ENCODE results near the gene TRIM67. TPM values are rescaled to one million over a fixed set of nuclear protein-coding genes. Genes with fewer than 3 reads are reported as not detected.

TRIM67 gene
- total and polyA plus RNA-seq, 2 of the 4 experiments (the other 2 are of a cell fraction) = not detected

- Histone ChIP-seq H3K4ac (ENCODE audit: low read depth, low read length) (no peak overlapping the region), H3K23ac (ENCODE audit: low read depth, low read length) (no peak overlapping the region), H2BK120ac (ENCODE audit: low read depth, low read length) (no peak overlapping the region), H4K20me1 (ENCODE audit: insufficient read depth, low read length) (no peaks in the 10 kb centered on the region), H4K91ac (ENCODE audit: insufficient read depth, low read depth, low read length) (no peak overlapping the region), H2BK20ac (ENCODE audit: low read depth, low read length) (no peak overlapping the region), H3K27ac (ENCODE audit: insufficient read depth, low read length) (no peak overlapping the region), H3K18ac (ENCODE audit: low read depth, low read length) (no peak overlapping the region), H2BK5ac (ENCODE audit: low read depth, low read length, poor library complexity, severe bottlenecking) (no peak overlapping the region), H3K14ac (replicated peaks; ENCODE audit: low read depth, low read length) (no peak overlapping the region), H2BK15ac (ENCODE audit: low read depth, low read length) (no peak overlapping the region), H3K79me1 (ENCODE audit: low read depth in 1 of 2, low read length in 2 of 2) (no peaks in the 10 kb centered on the region), H2AK9ac (replicated peaks; ENCODE audit: low read depth, low read length, poor library complexity) (no peak overlapping the region), H4K5ac (ENCODE audit: low read depth, low read length) (no peak overlapping the region), H3K9me1 (ENCODE audit: insufficient read depth, low read length) (no peaks in the 10 kb centered on the region), H3K4me3 (ENCODE audit: insufficient read depth, low read depth, low read length) (no peak overlapping the region), H3K56ac (ENCODE audit: extremely low read depth, insufficient read depth, low read length) (no peak overlapping the region), H2AK5ac (ENCODE audit: low read depth, low read length) (no peak overlapping the region), H3K36me3 (ENCODE audit: control insufficient read depth, insufficient read depth, low read length) (no peaks in the 10 kb centered on the region), H3K9me3 (ENCODE audit: control insufficient read depth, insufficient read depth, low read length) (no peaks in the 10 kb centered on the region), H2AFZ (replicated peaks; ENCODE audit: low read length, poor library complexity) (no peak overlapping the region), H3K4me2 (ENCODE audit: low read depth, low read length) (no peak overlapping the region), H3K4me1 (ENCODE audit: control insufficient read depth, insufficient read depth, low read length) (no peaks in the 10 kb centered on the region), H3K9ac (ENCODE audit: low read depth, low read length) (no peak overlapping the region), H3K27me3 (ENCODE audit: control insufficient read depth, insufficient read depth, low read length) (peaks cover 41% of the 10 kb centered on the region), H4K8ac (ENCODE audit: low read depth in 2 of 2, low read length in 2 of 2) (no peak overlapping the region)
- ChIA-PET CTCF (no interaction called here), POLR2A (ENCODE audit: unreplicated experiment) (no interaction called here)
- TF ChIP-seq, protein P1, sequence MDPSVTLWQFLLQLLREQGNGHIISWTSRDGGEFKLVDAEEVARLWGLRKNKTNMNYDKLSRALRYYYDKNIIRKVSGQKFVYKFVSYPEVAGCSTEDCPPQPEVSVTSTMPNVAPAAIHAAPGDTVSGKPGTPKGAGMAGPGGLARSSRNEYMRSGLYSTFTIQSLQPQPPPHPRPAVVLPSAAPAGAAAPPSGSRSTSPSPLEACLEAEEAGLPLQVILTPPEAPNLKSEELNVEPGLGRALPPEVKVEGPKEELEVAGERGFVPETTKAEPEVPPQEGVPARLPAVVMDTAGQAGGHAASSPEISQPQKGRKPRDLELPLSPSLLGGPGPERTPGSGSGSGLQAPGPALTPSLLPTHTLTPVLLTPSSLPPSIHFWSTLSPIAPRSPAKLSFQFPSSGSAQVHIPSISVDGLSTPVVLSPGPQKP (IDR thresholded peaks at IDR 0.05; ENCODE audit: borderline replicate concordance, low read depth, low read length) = no peak
- TF ChIP-seq CHD1 (IDR thresholded peaks at IDR 0.05; ENCODE audit: low read depth, low read length) (no peak), BHLHE40 (IDR thresholded peaks at IDR 0.05; ENCODE audit: low read depth, low read length) (no peak), CEBPB (IDR thresholded peaks at IDR 0.05; ENCODE audit: low read depth, low read length) (no peak), CTCF (conservative IDR thresholded peaks at IDR 0.05; ENCODE audit: low read depth, low read length) (no peak), RCOR1 (IDR thresholded peaks at IDR 0.05; ENCODE audit: insufficient replicate concordance, low read length) (no peak), USF2 (IDR thresholded peaks at IDR 0.05; ENCODE audit: low read depth, low read length) (no peak), MAFK (IDR thresholded peaks at IDR 0.05; ENCODE audit: low read depth, low read length) (no peak), MAZ (IDR thresholded peaks at IDR 0.05; ENCODE audit: borderline replicate concordance, low read depth, low read length) (no peak), MXI1 (IDR thresholded peaks at IDR 0.05; ENCODE audit: borderline replicate concordance, low read depth, low read length) (no peak), RAD21 (IDR thresholded peaks at IDR 0.05; ENCODE audit: low read length) (no peak), FOS (IDR thresholded peaks at IDR 0.05; ENCODE audit: low read depth, low read length) (no peak), SMC3 (IDR thresholded peaks at IDR 0.05; ENCODE audit: low read depth, low read length) (no peak), RFX5 (IDR thresholded peaks at IDR 0.05; ENCODE audit: low read depth, low read length) (no peak), POLR2A (IDR thresholded peaks at IDR 0.05; ENCODE audit: low read depth, low read length) (no peak), NFE2L2 (IDR thresholded peaks at IDR 0.05; ENCODE audit: low read depth, low read length) (no peak)
- no TSS peak for BruUV-seq (replicated peaks)
- 22% methylated on average over 9 of the region's 16 CpGs; no CpG with 5 or more reads in 1 of the 2 experiments for WGBS, 2 experiments (ENCODE audit: extremely low coverage in 2 of 2, insufficient read length in 1 of 2)
- DNase-seq (no peak), ATAC-seq (ENCODE audit: low read depth) (no peak)
- dilution Hi-C loops (cut with HindIII; ENCODE audit: low sequenced_read_pairs, unreplicated experiment) = no loop called here
- intact Hi-C loops (cut with micrococcal nuclease) = loop anchor here (5.0 kb wide), 1 partner anchor 154 kb away; no protein-coding TSS in a partner anchor
- in situ Hi-C loops (cut with MboI; ENCODE audit: low sequenced_read_pairs) = no loop called here
Measured at GRCh38 chr1:231201375-231201978, 39.6 kb downstream of the TRIM67 start.

Measured in IMR-90 (cell line).